ENCODE results near the gene KAZN.

Gene KAZN

DNA sequence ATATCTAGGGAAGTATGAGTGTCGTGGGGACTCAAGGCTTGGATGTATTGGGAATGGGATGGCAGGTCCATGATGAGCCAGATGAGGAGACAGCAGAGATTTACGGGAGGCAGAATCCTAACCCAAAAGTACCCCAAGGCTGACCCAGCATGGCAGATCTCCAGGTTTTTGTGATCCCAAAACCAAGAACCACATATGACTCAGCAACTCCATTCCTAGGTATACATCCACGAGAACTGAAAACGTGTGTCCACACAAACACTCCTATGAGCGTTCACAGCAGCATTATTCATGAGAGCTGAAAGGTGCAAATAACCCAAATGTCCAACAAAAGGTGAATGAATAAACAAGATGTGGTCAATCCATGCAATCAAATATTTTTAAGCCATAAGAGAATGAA lies 201.5 kb downstream of the KAZN start:
- DNase-seq (ENCODE audit: low spot score), result no peak

DNA sequence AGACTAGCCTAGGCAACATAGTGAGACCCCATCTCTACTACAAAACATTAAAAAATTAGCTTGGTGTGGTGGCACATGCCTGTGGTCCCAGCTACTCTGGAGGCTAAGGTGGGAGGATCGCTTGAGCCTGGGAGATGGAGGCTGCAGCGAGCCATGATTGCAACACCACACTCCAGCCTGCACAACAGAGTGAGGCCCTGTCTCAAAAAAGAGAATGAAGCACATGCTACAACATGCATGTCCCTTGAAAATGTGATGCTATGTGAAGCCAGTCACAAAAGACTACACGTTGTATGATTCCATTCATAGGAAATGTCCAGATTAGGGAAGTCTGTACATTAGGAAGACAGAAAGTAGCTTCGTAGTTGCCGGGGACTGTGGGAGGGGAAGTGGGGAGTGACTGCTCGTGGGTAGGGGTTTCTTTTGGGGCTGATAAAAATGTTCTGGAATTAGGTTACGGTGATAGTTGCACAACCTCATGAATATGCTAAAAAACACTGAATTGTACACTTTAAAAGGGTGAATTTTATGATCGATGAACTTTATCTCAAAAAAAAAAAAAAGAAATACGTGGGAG lies 202.1 kb downstream of the KAZN start:
- DNase-seq (ENCODE audit: low spot score), result no peak

DNA sequence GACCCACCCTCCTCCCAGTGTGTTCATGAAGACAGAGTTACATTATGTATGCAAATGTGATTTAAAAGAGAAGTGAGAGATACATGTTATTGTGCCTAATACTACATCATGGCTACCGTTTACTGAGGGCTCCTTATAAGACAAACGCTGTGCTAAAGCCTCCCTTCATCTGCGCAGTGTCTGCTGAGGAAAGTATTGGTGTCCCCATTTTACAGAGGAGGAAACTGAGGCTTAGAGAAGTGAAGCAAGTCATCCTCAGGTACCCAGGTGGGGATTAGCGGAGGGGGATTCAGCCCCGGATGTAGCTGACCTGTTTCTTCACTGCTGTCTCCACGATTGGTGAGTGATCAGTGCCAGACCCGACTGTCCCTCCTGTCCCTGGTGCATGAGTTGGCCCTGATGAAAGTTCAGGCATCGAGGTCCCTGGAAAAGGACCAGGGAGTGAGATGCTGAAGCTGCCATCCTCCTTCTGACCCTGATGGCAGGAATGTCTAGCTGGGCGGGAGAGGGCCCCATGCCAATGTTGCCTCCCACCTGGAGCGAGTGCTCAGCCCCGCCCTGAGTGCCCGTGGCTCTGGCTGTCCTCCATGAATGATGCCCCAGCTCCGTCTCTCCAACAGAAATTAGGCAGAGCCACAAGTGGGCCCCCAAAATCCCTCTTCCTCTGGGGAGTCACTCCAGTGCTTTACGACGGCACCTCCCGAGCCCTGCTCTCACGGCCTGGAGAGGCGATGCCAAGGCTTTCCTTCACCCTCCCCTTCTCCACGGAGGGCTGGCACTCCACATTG lies 204.7 kb downstream of the KAZN start:
- no peak for DNase-seq (ENCODE audit: low spot score)

DNA sequence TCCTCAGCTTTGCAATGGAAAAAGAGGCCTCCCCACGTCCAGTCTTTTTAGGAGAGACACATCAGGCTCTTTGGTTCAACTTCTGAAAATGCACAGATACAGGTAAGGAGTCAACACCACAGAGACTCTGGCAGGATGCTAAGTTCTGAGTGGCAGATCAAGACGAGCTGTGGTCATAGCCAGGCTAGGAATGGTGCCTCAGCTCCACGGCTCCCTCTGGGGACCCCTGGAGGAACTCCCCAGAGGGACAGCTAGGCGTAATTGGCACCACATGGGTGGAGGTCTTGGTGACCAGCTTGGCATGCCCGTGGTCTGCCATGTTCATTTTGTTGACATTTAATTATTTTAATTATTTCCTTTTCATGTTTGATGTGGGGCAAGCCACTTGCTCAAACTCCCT lies 206.1 kb downstream of the KAZN start:
- no peak for DNase-seq (ENCODE audit: low spot score)

DNA sequence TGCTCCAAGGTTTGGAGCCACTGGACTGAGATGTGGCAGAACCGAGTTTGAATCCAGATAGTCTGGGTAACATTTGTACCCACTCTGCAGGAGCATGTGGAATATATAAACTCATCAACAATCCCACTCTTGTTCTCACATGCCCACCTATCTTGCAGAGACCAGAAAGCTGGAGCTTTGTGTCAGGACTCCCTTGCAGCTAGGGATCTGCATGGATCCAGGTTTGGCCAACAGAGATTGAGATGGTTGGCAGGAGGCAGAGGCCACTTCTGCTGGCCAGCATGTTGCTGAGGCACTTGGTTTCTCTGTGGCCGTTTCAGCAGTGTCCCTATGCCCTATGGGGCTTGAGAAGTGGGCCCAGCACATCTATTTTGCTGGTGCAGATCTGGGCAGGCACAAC lies 208.3 kb downstream of the KAZN start:
- no peak for DNase-seq (ENCODE audit: low spot score)

DNA sequence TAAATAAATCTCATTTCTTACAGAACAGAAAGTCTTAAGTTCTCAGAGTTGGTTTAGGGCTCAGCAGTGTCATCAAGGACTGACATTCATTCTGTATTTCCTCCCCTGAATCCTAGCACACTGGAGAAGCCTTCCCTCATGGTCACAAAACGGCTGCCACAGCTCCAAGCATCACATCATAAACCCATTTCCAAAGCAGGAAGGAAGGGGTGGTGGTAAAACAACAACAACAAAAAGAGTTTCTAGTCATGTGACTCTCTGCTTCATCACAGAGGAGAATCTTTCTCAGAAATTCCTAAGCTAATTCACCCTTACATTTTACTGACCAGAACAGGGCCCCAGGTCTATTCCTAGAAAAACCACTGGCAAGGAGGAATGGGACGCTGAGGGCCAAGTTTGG lies 210.3 kb downstream of the KAZN start:
- no peak for DNase-seq (ENCODE audit: low spot score)

DNA sequence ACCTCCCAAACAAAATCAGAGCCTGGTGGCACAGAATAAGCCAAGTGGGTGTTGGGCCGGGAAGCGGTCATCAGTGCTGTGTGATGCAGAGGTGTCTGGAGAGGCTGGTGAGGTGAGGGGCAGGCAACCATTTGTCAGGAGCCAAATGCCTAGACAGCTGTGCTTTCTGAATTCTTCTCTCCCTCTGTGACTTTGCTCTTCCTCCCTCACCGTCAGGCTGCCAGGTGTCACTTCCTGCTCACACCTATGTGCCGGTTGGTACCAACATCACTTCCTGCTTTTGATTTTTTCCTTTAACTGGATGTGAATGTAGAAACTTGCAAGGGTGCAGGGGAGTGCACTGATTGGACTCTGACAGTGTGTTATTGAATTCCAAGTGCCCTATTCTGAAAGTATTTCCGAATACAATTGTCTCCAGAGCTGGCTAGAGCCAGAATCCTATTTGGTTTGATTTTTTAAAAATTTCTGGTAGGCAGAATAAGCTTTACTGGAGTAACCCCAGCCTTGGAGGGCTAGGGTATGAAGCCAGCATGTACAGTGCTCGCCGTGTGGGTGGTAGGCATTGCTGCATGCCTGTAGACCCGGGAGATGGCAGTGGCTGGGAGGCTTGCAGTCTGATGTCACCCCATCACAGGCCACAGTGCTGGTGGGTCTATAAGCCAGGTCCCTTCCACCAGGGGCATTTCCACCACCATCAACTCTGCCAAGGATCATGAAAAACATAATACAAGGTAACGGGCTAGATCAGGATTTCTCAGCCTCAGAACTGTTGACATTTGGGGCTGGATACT lies 210.9 kb downstream of the KAZN start:
- DNase-seq (ENCODE audit: low spot score), result no peak

DNA sequence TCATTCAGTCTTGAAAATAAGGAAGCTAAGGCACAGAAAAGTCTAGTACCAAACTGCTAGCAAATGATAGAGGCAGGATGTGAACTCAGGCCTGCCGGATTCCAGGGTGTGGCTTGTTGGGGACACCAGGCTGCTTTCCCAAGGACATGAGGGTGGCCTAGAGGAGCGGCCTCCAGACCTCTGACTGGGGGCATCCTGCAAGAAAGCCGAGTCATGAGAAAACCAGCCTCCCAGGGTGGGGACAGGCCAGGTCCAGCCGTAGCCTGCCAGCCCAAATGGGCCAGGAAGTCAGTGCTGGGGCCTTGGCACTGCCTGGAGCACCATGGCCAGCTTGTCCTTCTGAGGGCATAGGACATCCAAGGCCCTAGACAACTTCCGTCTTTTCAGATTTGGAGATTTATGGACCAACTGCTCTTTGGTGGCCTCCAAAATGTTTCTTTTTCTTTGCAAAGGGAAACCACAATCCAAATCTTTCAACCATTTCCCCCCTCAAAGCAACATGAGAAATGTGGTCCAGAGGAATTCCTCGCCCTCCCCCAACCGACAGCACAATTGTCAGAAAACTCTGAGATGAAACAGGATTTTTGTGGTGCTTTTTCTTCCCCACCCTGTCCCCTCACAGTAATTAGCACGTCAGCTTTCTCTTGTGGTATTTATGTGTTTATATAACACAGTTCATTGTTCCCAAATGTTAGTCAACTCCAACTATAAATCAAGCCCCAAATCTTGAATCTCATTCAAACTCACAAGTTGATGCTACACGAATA lies 212.3 kb downstream of the KAZN start:
- no peak for DNase-seq (ENCODE audit: low spot score)

DNA sequence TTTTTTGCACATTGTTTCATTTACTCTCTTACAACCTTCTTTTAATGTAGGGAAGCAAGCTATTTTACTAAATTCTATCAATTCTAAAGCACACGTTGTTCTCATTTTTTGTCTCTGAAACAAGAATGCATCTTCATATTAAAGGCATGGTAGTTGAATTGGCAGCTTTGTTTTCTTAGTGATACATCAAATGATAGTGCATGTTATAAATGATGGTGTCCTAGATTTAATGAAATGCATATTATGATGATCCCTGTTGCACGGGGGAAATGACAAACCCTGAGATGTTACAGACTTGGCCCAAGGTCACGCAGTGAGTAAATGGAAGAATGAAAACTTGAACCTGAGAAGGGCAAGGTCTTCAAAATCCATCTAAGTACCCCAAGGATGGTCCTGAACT lies 213.1 kb downstream of the KAZN start:
- DNase-seq (ENCODE audit: low spot score), result no peak

DNA sequence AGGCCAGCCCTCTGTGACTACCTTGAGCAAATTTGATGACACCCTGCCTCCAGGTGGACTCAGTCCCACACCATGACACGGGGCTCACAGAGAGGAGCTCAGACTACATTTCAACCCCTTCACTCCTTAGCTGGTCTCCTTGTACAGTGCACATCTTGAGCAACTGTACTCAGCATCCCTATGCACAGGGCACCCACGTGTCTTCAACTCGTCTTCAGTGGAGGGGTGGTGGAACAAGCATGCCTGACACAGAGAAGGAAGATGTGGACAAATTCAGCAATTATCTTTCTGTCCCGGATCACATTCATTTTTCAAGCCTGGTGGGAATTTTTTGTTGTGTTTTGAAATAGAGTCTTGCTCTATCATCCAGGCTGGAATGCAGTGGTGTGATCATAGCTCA lies 213.7 kb downstream of the KAZN start:
- DNase-seq (ENCODE audit: low spot score), result no peak

DNA sequence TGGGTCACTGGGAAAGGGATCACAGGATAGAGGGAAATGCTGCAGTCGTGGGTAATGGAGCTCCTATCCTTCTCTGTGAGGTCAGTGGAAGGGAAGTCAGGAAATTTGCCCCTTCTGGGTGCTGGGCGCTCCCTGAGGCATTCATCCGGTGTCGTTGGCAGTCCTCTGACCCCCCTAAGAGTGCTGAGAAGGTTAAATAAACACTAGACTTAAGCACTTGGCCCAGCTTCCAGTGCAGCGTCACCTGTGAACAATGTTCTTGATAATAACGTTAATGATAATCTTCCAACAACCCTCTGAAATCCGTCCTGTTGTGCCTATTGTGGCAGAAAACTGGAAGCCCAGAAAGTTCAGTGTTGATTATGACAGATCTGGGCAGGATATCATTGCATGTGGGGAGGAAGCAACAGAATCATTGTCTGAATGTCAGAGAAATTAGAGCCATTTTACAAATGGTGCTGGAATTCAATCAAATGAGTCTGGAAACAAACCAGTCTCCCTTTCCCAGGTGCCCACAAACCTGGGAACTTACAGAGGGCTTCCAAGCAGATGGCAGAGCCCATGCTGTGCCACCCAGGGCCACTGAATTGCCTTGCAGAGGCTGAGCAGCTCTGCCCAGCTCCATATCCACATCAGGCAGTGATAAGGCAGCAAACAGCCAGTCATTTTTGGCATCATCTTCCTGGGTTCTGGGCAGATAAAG lies 216.8 kb downstream of the KAZN start:
- no peak for DNase-seq (ENCODE audit: low spot score)

DNA sequence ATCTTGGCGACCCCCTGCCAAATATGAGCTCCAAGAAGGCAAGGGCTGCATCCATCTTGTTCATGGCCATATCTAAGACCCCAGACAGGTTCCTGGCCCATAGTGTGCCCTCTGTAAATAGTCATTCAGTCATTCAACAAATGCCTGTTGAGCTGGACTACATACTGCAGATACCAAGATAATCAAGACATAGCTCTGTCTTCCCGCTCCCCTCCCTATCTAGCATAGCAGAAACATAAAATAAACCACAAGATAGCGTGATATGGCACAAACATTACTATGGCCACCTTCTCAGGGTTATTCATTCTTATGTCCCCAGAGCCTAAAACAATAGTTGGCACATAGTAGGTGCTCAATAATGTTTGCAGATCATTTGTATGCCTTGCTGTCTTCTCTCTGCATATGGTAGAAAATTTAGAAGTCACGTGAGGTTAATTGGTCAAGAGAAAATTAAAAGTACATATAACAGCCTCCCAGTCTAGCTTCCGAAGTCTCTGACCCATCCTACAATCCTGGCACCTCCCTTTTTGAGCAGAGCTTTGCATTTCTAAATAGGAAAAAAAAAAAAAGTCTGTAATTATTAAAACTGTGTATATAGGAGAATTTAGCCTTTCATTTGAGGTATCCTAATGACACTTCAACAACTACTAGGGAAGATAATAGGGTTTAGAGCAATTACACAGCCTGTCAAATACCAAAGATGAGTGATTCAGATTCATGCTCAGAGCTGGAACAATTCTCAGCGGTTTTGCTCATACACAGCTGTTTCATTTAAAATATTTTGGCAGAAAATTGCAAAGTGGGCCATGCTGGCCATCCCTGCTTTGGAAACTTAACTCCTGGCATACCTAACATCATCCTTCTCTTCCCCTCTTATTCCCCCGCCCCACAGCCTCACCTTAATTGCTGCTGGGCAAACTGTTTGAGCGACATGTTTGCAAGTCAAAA lies 219.0 kb downstream of the KAZN start:
- no peak for DNase-seq (ENCODE audit: low spot score)

DNA sequence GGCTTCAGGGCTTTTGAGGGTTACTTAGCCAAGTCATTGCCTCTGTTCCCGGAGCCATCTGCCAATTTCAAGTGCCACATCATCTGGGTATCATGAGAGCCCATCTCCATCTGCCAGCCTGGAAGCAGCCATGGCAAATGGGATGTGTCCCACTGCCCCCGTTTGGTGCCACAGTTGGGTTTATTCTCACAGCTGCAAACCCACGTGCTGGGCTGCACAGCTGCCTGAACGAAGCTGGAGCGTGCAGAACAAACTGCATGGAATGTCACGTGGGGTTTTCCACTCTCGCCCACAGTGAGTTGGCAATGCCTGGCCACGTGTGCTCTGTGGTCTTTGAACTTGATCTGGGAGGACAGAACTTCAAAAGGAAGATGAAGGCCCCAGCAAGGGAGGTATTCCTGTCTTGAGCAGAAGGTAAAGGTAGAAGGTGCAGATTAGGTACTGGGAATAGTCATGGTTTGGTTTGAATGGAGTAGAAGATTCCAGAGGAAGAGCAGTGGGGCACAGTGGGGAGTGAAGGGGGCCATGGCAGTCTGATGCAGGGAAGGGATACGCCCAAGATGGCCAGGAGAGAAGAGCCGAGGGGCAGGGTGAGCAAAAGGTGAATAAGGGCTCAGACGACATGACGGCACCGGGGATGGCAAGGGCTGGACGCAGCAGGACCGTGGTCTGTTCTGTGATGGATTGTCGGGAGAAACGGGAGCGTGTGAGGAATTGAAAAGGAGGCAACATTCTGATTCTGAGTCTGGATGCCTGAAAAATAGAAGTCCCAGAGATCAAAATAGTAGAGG lies 222.0 kb downstream of the KAZN start:
- DNase-seq (ENCODE audit: low spot score), result no peak

DNA sequence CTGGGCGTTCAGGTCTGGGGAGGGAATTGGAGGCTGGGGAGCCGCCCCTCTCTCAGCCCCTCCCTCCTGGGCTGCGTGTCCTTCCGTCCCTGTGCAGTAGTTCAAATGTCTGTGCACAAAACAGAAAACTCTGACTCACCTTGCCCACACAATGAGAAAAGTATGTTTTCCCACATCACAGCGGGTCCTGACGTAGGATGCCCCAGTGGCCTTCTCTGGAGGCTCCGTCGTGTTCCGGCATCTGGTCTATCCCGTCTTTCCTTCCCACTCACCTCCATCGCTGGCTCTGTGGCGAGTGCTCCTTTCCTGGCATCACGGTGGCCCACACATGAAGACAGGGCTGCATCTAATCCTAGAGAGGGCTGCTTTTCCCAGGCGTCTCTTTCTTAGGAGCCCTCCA lies 224.0 kb downstream of the KAZN start:
- no peak for DNase-seq (ENCODE audit: low spot score)

DNA sequence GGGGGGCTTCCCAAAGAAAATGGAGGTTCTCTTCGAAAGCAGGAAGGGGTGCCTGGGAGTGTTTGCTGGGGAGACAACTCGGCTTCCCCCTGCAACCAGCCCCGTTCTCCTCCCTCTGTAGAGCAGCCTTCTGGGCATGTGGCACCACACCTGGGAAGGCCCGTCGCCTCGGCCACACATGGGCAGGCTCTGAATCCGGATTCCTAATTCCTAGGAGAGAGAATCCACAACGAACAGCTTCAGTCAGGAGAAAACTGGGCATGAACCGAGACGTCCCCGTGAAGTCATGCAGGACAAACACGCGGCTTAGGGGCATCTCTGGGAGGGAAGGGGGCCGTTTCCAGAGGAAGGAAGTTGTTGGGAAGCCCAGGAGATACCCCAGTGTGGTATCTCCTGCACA lies 224.5 kb downstream of the KAZN start:
- no peak for DNase-seq (ENCODE audit: low spot score)

DNA sequence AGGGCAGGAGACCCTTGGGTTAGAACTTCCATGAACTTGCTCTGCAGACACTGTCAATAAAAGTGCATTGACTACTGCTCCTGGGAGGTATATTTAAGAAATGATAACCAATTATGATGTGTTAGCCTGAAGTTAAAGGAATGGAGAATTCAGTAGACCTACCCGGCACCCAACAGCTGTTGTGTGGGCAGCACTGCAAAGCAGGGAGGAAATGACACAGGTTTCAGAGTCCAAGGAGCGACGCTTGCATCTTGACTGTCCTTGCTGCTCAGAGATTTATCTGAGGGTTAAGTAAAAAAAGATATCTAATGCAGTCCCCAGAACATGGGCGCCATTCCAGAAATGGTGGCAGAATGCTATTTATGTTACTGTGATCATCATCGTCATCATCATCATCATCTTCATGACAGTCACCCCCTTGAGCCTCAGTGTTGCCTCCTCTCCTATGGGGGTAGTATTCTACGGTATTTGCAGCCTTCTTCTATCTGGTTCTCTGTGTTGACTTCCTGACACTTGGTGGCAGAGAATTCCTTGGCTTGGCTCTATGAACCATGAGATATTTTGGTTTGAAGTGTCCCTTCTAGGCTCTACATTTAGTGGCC lies 225.9 kb downstream of the KAZN start:
- DNase-seq (ENCODE audit: low spot score), result no peak

DNA sequence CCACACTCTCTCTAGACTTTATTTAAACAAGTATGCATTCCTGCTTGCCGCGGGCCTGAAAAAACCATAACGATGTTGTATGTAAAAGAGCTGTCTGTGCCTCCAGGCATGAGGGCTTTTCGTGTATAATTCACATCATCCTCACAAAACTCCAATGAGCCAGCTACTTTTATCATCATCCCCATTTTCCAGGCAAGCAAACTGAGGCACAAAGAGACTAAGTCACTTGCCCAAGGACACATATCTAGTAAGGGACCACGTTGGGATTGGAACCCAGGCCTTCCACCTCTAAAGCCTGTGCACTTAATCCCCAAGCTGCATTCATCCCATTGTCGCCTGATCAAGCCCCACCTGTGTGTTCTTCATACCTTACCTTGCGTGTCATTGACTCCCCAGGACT lies 226.9 kb downstream of the KAZN start:
- DNase-seq (ENCODE audit: low spot score), result no peak

DNA sequence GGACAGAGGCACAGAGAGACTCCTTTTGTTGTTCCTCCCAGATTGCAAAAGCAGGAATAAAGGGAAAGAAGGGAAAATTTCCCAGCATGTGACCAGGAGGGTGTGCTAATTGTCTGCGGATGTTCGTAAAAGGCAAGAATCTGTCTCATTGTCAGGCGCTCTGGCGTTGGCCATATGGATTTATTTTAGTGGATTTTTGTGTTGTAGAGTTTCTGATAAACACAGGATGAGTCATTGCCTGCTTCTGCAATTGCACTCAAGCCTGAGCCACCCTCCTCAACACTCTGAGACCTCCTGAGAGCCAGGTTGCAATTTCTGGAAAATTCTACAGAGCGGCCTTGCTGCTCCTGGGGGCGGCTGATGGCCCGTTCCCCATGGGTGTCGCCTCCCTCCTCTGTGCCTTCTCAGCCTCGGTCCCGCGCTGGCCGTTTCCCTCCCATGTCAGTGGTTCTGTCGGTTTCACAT lies 227.7 kb downstream of the KAZN start:
- no peak for DNase-seq (ENCODE audit: low spot score)

DNA sequence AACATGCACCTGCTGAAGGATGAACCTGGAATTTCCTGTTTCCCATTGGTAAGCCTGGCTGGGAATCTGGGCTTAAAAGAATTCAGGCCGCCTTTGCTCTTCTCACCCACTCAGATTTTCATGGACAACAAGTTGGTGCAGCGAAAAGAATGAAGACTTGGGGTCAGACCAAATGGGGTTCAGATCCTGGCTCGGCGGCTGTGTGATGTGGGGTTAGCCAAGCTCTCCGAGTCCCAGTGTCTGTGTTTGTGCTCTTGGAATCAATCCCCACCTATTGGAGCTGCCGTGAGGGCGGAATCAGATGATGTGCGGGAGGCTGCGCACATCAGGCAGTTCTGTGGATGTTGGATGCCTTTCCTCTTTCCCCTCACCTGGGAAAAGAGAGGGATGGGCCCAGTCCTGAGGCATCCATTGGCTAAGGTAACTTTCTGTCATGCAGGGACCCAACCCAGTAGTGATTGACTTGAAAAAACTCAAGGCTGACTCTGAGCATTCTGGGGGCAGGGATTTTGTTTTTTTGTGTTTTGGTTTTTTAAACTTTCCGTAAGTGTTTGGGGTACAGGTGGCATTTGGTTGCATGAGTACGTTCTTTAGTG lies 228.3 kb downstream of the KAZN start:
- DNase-seq (ENCODE audit: low spot score), result no peak
